Activated naive CD4-positive, alpha-beta T cell treated with anti-CD3 and anti-CD28 coated beads, Interleukin-2, amount 50 U/mL, for 24 hours (primary cell): ENCODE results near the gene CAPRIN1.
"Not testable (repeated sequence)": the region's sequence is repeated elsewhere in the genome, so short reads cannot be mapped to it uniquely, and the experiment has no call there.

ENCODE experiments used
- H3K27ac Mint-ChIP-seq: one replicate; pipeline ENCODE4 v1.8.0; 2021; ENCODE audit warnings: mild to moderate bottlenecking, mixed read lengths
- H3K27me3 Mint-ChIP-seq: one replicate; pipeline ENCODE4 v1.8.0; 2021; ENCODE audit warnings: mixed read lengths
- H3K36me3 Mint-ChIP-seq: one replicate; pipeline ENCODE4 v1.8.0; 2021; ENCODE audit warnings: mixed read lengths
- H3K4me1 Mint-ChIP-seq: one replicate; pipeline ENCODE4 v1.8.0; 2021; ENCODE audit warnings: mixed read lengths
- H3K4me3 Mint-ChIP-seq: one replicate; pipeline ENCODE4 v1.8.0; 2021; ENCODE audit warnings: mild to moderate bottlenecking, mixed read lengths
- H3K9me3 Mint-ChIP-seq: one replicate; pipeline ENCODE4 v1.8.0; 2021; ENCODE audit warnings: mixed read lengths

CAPRIN1 gene

GRCh38 chr11:34036456-34036855, 15.1 kb upstream of the CAPRIN1 start:
- H3K27ac Mint-ChIP-seq, result no peak overlapping the region
- no peaks in the 10 kb centered on the region for H3K4me1 Mint-ChIP-seq
- H3K9me3 Mint-ChIP-seq, result no peaks in the 10 kb centered on the region
- H3K27me3 Mint-ChIP-seq, result no peaks in the 10 kb centered on the region
- no peak overlapping the region for H3K4me3 Mint-ChIP-seq
- no peaks in the 10 kb centered on the region for H3K36me3 Mint-ChIP-seq

DNA sequence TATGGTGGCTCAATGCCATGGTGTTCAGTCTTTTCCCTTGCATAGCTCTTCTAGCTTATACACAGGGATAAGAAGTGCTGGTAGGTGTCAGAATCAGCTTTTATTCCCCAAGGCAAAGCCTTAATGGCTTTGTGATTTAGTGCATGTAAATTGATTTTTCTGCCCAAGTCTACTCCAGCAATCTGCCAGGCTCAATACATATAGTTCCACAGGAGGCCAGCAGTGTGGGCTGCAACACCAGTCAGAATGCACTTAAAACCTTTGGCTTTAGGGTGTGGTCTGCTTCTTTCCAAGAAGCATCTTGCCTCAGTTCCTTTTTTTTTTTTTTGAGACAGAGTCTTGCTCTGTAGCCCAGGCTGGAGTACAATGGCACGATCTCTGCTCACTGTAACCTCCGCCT, 14.5 kb upstream of the CAPRIN1 start:
- no peaks in the 10 kb centered on the region for H3K36me3 Mint-ChIP-seq
- no peaks in the 10 kb centered on the region for H3K9me3 Mint-ChIP-seq
- no peaks in the 10 kb centered on the region for H3K4me1 Mint-ChIP-seq
- H3K27me3 Mint-ChIP-seq, result no peaks in the 10 kb centered on the region
- no peak overlapping the region for H3K27ac Mint-ChIP-seq
- no peak overlapping the region for H3K4me3 Mint-ChIP-seq

DNA sequence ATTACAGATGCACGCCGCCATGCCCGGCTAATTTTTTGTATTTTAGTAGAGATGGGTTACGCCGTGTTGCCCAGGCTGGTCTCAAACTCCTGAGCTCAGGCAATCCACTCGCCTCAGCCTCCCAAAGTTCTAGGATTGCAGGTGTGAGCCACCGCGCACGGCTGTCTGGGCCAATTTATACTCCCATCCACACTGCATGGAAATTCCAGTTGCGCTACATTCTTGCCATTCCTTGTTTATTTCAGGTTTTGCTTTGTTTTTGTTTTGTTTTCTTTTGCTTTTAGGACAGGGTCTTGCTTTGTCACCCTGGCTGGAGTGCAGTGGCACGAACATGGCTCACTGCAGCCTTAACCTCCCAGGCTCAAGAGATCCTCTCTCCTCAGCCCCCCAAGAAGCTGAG, 11.0 kb upstream of the CAPRIN1 start:
- Mint-ChIP-seq H3K27ac (no peak overlapping the region), H3K4me1 (peaks cover 5% of the 10 kb centered on the region), H3K36me3 (no peaks in the 10 kb centered on the region), H3K9me3 (no peaks in the 10 kb centered on the region), H3K4me3 (no peak overlapping the region), H3K27me3 (peaks cover 5% of the 10 kb centered on the region)

- peaks cover 6% of the 10 kb centered on the region for H3K27me3 Mint-ChIP-seq
- H3K27ac Mint-ChIP-seq, result no peak overlapping the region
- H3K9me3 Mint-ChIP-seq, result no peaks in the 10 kb centered on the region
- no peaks in the 10 kb centered on the region for H3K36me3 Mint-ChIP-seq
- H3K4me3 Mint-ChIP-seq, result no peak overlapping the region
- peaks cover 5% of the 10 kb centered on the region for H3K4me1 Mint-ChIP-seq
Measured at GRCh38 chr11:34044664-34045485, 6.7 kb upstream of the CAPRIN1 start.

DNA sequence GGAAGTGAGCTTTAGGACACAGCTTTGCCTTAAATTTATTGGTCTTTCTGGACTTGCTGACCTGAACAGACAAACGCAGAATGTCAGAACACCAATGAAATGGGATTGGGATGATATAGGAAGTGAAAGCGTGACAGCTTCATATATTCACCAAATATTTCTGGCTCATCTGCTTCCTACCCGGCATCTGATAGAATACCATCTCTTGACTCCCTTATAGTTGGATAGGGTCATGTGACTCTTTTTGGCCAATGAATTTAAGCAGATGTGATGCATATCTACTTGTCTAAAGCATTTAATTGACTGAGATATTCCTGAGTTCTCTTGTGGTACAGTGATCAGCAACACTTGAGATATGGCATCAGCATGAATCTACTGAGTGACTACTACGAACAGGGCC, 2.5 kb upstream of the CAPRIN1 start:
- H3K27ac Mint-ChIP-seq, result no peak overlapping the region
- H3K4me3 Mint-ChIP-seq, result no peak overlapping the region
- H3K27me3 Mint-ChIP-seq, result peaks cover 6% of the 10 kb centered on the region
- peaks cover 6% of the 10 kb centered on the region for H3K36me3 Mint-ChIP-seq
- H3K4me1 Mint-ChIP-seq, result peaks cover 9% of the 10 kb centered on the region
- no peaks in the 10 kb centered on the region for H3K9me3 Mint-ChIP-seq

- no peaks in the 10 kb centered on the region for H3K27me3 Mint-ChIP-seq
- H3K9me3 Mint-ChIP-seq, result no peaks in the 10 kb centered on the region
- peak overlapping the region; percentile 87 for H3K27ac Mint-ChIP-seq
- H3K4me1 Mint-ChIP-seq, result peaks cover 12% of the 10 kb centered on the region
- H3K4me3 Mint-ChIP-seq, result peak overlapping the region; percentile 87
- peaks cover 6% of the 10 kb centered on the region for H3K36me3 Mint-ChIP-seq
Measured at GRCh38 chr11:34050581-34051348, 766 bp upstream of the CAPRIN1 start.

GRCh38 chr11:34052036-34052607, 591 bp downstream of the CAPRIN1 start:
- H3K27ac Mint-ChIP-seq, result peak overlapping the region; percentile 82
- peaks cover 21% of the 10 kb centered on the region for H3K4me1 Mint-ChIP-seq
- H3K36me3 Mint-ChIP-seq, result peaks cover 6% of the 10 kb centered on the region
- no peaks in the 10 kb centered on the region for H3K27me3 Mint-ChIP-seq
- peak overlapping the region; percentile 99 for H3K4me3 Mint-ChIP-seq
- H3K9me3 Mint-ChIP-seq, result no peaks in the 10 kb centered on the region

GRCh38 chr11:34052608-34053160, 1.2 kb downstream of the CAPRIN1 start:
- no peaks in the 10 kb centered on the region for H3K9me3 Mint-ChIP-seq
- H3K36me3 Mint-ChIP-seq, result peaks cover 6% of the 10 kb centered on the region
- peaks cover 23% of the 10 kb centered on the region for H3K4me1 Mint-ChIP-seq
- H3K27me3 Mint-ChIP-seq, result no peaks in the 10 kb centered on the region
- H3K27ac Mint-ChIP-seq, result peak overlapping the region; percentile 99
- peak overlapping the region; percentile 99 for H3K4me3 Mint-ChIP-seq

- H3K27ac Mint-ChIP-seq, result peak overlapping the region; percentile 99
- H3K4me1 Mint-ChIP-seq, result peaks cover 25% of the 10 kb centered on the region
- peaks cover 6% of the 10 kb centered on the region for H3K36me3 Mint-ChIP-seq
- no peaks in the 10 kb centered on the region for H3K9me3 Mint-ChIP-seq
- peak overlapping the region; percentile 99 for H3K4me3 Mint-ChIP-seq
- H3K27me3 Mint-ChIP-seq, result no peaks in the 10 kb centered on the region
Measured at GRCh38 chr11:34053161-34053686, 1.7 kb downstream of the CAPRIN1 start.

- Mint-ChIP-seq H3K4me1 (peaks cover 36% of the 10 kb centered on the region), H3K4me3 (peak overlapping the region; percentile 99)
- not testable (repeated sequence) for H3K9me3 Mint-ChIP-seq, H3K27ac Mint-ChIP-seq, H3K36me3 Mint-ChIP-seq, H3K27me3 Mint-ChIP-seq
Measured at GRCh38 chr11:34054351-34054750, 2.8 kb downstream of the CAPRIN1 start.

DNA sequence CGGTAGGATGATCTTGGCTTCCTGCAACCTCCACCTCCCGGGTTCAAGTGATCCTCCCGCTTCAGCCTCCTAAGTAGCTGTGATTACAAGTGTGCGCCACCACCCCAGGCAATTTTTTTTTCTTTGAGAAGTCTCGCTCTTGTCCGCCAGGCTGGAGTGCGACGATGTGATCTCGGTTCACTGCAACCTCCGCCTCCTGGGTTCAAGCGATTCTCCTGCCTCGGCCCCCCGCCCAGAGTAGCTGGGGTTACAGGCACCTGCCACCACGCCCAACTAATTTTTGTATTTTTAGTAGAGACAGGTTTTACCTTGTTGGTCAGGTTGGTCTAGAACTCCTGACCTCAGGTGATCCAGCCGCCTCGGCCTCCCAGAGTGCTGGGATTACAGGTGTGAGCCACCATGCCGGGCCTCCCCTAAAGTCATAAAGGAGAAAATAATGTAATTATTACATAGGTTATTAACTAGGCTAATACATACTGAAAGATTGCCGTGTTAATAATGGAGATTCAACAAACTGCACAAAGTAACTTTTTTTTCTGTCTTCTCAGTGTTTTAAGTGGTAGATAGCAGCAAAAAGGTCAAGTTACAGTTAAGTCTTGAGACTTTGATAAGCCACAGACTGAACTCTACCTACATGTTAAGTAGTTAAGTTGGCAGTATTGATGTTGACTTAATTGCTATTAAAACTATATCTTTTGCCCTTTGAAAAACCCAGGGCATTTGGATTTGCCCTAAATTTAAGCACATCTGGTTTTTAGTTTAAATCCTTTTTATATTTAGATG, 3.9 kb downstream of the CAPRIN1 start:
- H3K36me3 Mint-ChIP-seq, result peaks cover 13% of the 10 kb centered on the region
- H3K4me1 Mint-ChIP-seq, result peaks cover 43% of the 10 kb centered on the region
- H3K27me3 Mint-ChIP-seq, result no peaks in the 10 kb centered on the region
- H3K27ac Mint-ChIP-seq, result no peak overlapping the region
- H3K9me3 Mint-ChIP-seq, result no peaks in the 10 kb centered on the region
- H3K4me3 Mint-ChIP-seq, result peak overlapping the region; percentile 73

DNA sequence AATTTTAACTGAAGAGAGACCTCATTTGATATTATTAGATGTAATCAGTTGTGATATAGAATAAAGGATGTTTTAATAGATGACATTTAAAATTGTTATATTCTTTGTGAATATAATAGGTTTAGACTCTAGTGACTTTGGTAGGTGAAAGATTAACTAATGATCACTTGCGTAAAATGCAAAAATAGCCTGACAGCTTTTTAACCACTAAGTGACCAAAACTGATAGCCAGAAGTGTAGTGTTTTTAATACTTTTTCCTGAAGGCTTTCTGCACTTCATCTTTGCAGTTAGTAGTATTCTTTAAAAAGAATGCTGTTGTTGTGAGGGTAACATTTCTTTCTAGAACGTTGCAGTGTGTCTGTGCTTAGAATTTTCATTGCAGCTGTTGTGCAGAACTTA, 5.1 kb downstream of the CAPRIN1 start:
- Mint-ChIP-seq H3K36me3 (peaks cover 13% of the 10 kb centered on the region), H3K4me1 (peaks cover 42% of the 10 kb centered on the region), H3K27ac (no peak overlapping the region), H3K4me3 (peak overlapping the region; percentile 51), H3K9me3 (no peaks in the 10 kb centered on the region), H3K27me3 (no peaks in the 10 kb centered on the region)

DNA sequence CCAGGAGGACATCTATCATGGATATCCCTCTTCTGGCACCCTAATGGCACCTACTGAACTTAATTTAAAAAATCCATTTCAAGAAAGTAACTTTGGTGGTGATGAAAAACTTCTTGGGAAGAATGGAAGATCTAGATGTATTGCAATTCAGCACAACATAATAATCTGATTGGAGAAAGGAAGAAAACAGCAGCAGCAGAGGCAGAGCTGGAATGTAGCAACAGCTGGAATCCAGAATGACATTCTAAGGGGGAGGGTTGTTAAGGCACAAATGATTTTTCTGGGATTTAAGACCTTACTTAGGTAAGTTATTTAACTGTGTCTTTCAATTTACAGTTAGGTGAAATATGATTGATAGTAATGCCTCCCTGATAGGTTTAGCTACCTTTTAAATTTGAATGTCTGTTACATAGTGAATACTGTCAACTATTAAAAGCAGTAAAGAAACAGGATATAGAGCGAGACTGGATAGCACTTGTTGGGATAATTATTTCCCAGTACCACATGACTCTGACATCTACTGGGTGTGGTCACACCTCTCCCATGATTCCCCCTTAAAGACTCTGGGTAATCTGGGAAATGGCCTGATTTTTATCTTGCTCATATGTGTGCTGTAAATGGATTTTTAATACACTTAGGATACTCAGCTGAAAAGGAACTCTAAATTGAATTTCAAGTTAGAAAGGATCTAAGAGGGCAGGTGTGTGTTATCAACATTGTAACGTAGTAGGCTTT, 11.7 kb downstream of the CAPRIN1 start:
- Mint-ChIP-seq H3K27ac (peak overlapping the region; percentile 37), H3K36me3 (peaks cover 15% of the 10 kb centered on the region), H3K4me1 (peaks cover 75% of the 10 kb centered on the region), H3K27me3 (no peaks in the 10 kb centered on the region), H3K9me3 (no peaks in the 10 kb centered on the region), H3K4me3 (peak overlapping the region; percentile 35)

- Mint-ChIP-seq H3K4me3 (peak overlapping the region; percentile 47), H3K27me3 (no peaks in the 10 kb centered on the region), H3K36me3 (peaks cover 12% of the 10 kb centered on the region), H3K9me3 (no peaks in the 10 kb centered on the region), H3K4me1 (peaks cover 71% of the 10 kb centered on the region), H3K27ac (no peak overlapping the region)
Measured at GRCh38 chr11:34064291-34064690, 12.8 kb downstream of the CAPRIN1 start.
